DND-41 (cell line): Measurements from ENCODE around the gene PLEKHG1.

Source experiments
- ATAC-seq: fragments of 200-7000 bp; cut with Tn5 transposase; 3 replicates; pipeline ENCODE4 v1.9.1; 2021; ENCODE audit warnings: low read depth; ENCODE audit not compliant: insufficient read depth
- DNase-seq: peaks from one replicate; pipeline ENCODE4 v3.0.0-alpha.2; 2020
- H2AFZ ChIP-seq: 2 replicates; pipeline ENCODE4 v1.6.0; 2012; ENCODE audit warnings: low read depth, low read length
- H3K27ac ChIP-seq: 2 replicates; pipeline ENCODE4 v1.5.1; 2012; ENCODE audit warnings: low read length, inconsistent platforms
- H3K27me3 ChIP-seq: fragments of 200-600 bp; sonication (generic); 2 replicates; pipeline ENCODE4 v1.6.0; 2012; ENCODE audit warnings: low read length, mild to moderate bottlenecking, inconsistent platforms; ENCODE audit not compliant: insufficient read depth, poor library complexity
- H3K36me3 ChIP-seq: 2 replicates; pipeline ENCODE4 v1.5.1; 2012; ENCODE audit warnings: low read length, inconsistent platforms; ENCODE audit not compliant: insufficient read depth
- H3K4me1 ChIP-seq: 2 replicates; pipeline ENCODE4 v1.5.1; 2012; ENCODE audit warnings: mild to moderate bottlenecking, low read length; ENCODE audit not compliant: insufficient read depth
- H3K4me2 ChIP-seq: 2 replicates; pipeline ENCODE4 v1.6.0; 2012; ENCODE audit warnings: mild to moderate bottlenecking, moderate library complexity, low read length, inconsistent platforms; ENCODE audit not compliant: insufficient read depth
- H3K4me3 ChIP-seq, 2 experiments: fragments of 200-600 bp in 1 of 2; shearing (Covaris generic) in 1 of 2; 2 replicates each; pipeline ENCODE4 v1.5.1; 2012 to 2016; ENCODE audit warnings: inconsistent platforms in 2 of 2, low read length in 2 of 2, mild to moderate bottlenecking in 2 of 2, low read depth in 1 of 2, moderate library complexity in 1 of 2
- H3K79me2 ChIP-seq: 2 replicates; pipeline ENCODE4 v1.6.0; 2012; ENCODE audit warnings: low read length, inconsistent platforms; ENCODE audit not compliant: insufficient read depth
- H3K9ac ChIP-seq: 2 replicates; pipeline ENCODE4 v1.6.0; 2012; ENCODE audit warnings: low read depth, mild to moderate bottlenecking, inconsistent platforms, low read length, moderate library complexity
- H3K9me3 ChIP-seq: 2 replicates; pipeline ENCODE4 v1.5.1; 2012; ENCODE audit warnings: low read length, moderate library complexity, mild to moderate bottlenecking, inconsistent platforms; ENCODE audit not compliant: insufficient read depth, severe bottlenecking
- H4K20me1 ChIP-seq: 2 replicates; pipeline ENCODE4 v1.6.0; 2012; ENCODE audit warnings: low read length; ENCODE audit not compliant: insufficient read depth
- CTCF ChIP-seq: IDR thresholded peaks from 2 replicates; pipeline ENCODE4 v1.5.1; 2012; ENCODE audit warnings: borderline replicate concordance, low read length, moderate library complexity, mild to moderate bottlenecking; ENCODE audit not compliant: poor library complexity, severe bottlenecking; ENCODE audit errors: extremely low read depth
- EZH2 ChIP-seq: IDR thresholded peaks from 3 replicates; pipeline ENCODE4 v1.6.1; 2012; ENCODE audit warnings: borderline replicate concordance, low read depth, mild to moderate bottlenecking, moderate library complexity, low read length, inconsistent platforms; ENCODE audit not compliant: severe bottlenecking

PLEKHG1 gene

GRCh38 chr6:150569161-150569560, 30.5 kb upstream of the PLEKHG1 start:
- Histone ChIP-seq H3K36me3 (no peaks in the 10 kb centered on the region), H3K4me1 (no peaks in the 10 kb centered on the region), H3K4me3 (no peak overlapping the region), H2AFZ (no peak overlapping the region), H3K4me2 (no peak overlapping the region), H3K9ac (no peak overlapping the region), H3K27ac (no peak overlapping the region), H3K79me2 (no peaks in the 10 kb centered on the region), H4K20me1 (no peaks in the 10 kb centered on the region; the same call in 1 of the 2 replicates), H3K27me3 (peaks cover 3% of the 10 kb centered on the region), H3K9me3 (no peaks in the 10 kb centered on the region)
- ATAC-seq, result no peak
- no peak for DNase-seq
- no peak for TF ChIP-seq EZH2
- TF ChIP-seq CTCF, result no peak

GRCh38 chr6:150573041-150573681, 26.5 kb upstream of the PLEKHG1 start:
- no peaks in the 10 kb centered on the region for H3K79me2 ChIP-seq
- TF ChIP-seq CTCF, result no peak
- TF ChIP-seq EZH2, result no peak
- H3K4me2 ChIP-seq, result no peak overlapping the region
- no peaks in the 10 kb centered on the region for H3K36me3 ChIP-seq
- DNase-seq (no peak), ATAC-seq (no peak)
- peaks cover 11% of the 10 kb centered on the region for H3K27me3 ChIP-seq
- H3K27ac ChIP-seq, result no peak overlapping the region
- no peak overlapping the region for H2AFZ ChIP-seq
- H3K9ac ChIP-seq, result no peak overlapping the region
- no peaks in the 10 kb centered on the region for H3K4me1 ChIP-seq
- H3K9me3 ChIP-seq, result no peaks in the 10 kb centered on the region
- no peaks in the 10 kb centered on the region; the same call in 1 of the 2 replicates for H4K20me1 ChIP-seq
- H3K4me3 ChIP-seq, result no peak overlapping the region

- no peak overlapping the region for H2AFZ ChIP-seq
- no peak overlapping the region for H3K27ac ChIP-seq
- H3K79me2 ChIP-seq, result no peaks in the 10 kb centered on the region
- peaks cover 9% of the 10 kb centered on the region for H3K27me3 ChIP-seq
- H3K9ac ChIP-seq, result no peak overlapping the region
- no peak overlapping the region for H3K4me2 ChIP-seq
- no peaks in the 10 kb centered on the region for H3K9me3 ChIP-seq
- no peak for ATAC-seq
- H4K20me1 ChIP-seq, result no peaks in the 10 kb centered on the region; the same call in 1 of the 2 replicates
- TF ChIP-seq CTCF (no peak), EZH2 (no peak)
- no peak overlapping the region for H3K4me3 ChIP-seq
- no peak for DNase-seq
- H3K4me1 ChIP-seq, result no peaks in the 10 kb centered on the region
- H3K36me3 ChIP-seq, result no peaks in the 10 kb centered on the region
These were observed 23.8 kb upstream of the PLEKHG1 start for GRCh38 chr6:150575836-150576235.
